Endothelial cell of umbilical vein (primary cell): ENCODE results near the gene ESYT3. TPM values are rescaled to one million over a fixed set of nuclear protein-coding genes. Genes with fewer than 3 reads are reported as not detected.

Source experiments
- BruUV-seq: library from RNA; stranded (reverse); fragments of 400-500 nt; replicated peaks from 2 replicates; lab custom pipeline; 2021; lab: Mats Ljungman, UMichigan
- CTCF ChIA-PET: fragments of 300-600, 350-600 bp; sonication (Branson Sonifier 250); formaldehyde crosslinking; loops from one replicate; lab custom pipeline; 2021; ENCODE audit warnings: antibody characterized with exemption, inconsistent platforms; lab: Charles Lee
- POLR2A ChIA-PET: fragments of 300-600, 350-600 bp; sonication (Branson Sonifier 250); formaldehyde crosslinking; loops from one replicate; lab custom pipeline; 2021; ENCODE audit warnings: antibody characterized with exemption, inconsistent platforms; lab: Charles Lee
- DNase-seq: peaks from one replicate; pipeline ENCODE4 v3.0.0-alpha.2; 2011; ENCODE audit warnings: low read depth, low spot score
- FAIRE-seq: peaks from 2 replicates; lab custom pipeline; 2011; peaks lifted over from hg19 to GRCh38; lab: Jason Lieb, UNC
- H2AFZ ChIP-seq: 2 replicates; pipeline ENCODE4 v1.6.0; 2012; ENCODE audit warnings: low read depth, low read length, control low read depth, inconsistent platforms
- H3K27ac ChIP-seq: 2 replicates; pipeline ENCODE4 v1.5.1; 2011; ENCODE audit warnings: low read depth, mild to moderate bottlenecking, control low read depth, low read length, moderate library complexity; ENCODE audit not compliant: insufficient read depth
- H3K27me3 ChIP-seq, 2 experiments: 2 replicates each; pipeline versions ENCODE4 v1.6.0 to v1.6.1; 2011; ENCODE audit warnings: low read length in 2 of 2, mixed read lengths in 1 of 2; ENCODE audit not compliant: control insufficient read depth in 2 of 2, insufficient read depth in 2 of 2
- H3K36me3 ChIP-seq, 2 experiments: 2 replicates in 1 of 2; 3 replicates in 1 of 2; pipeline ENCODE4 v1.5.1; 2011; ENCODE audit warnings: low read length in 2 of 2, mild to moderate bottlenecking in 1 of 2, moderate library complexity in 1 of 2; ENCODE audit not compliant: control insufficient read depth in 2 of 2, insufficient read depth in 2 of 2; ENCODE audit errors: extremely low read depth in 1 of 2
- H3K4me1 ChIP-seq: 3 replicates; pipeline ENCODE4 v1.5.1; 2011; ENCODE audit warnings: mild to moderate bottlenecking, low read length; ENCODE audit not compliant: control insufficient read depth, insufficient read depth; ENCODE audit errors: extremely low read depth
- H3K4me2 ChIP-seq: 2 replicates; pipeline ENCODE4 v1.6.1; 2011; ENCODE audit warnings: low read length, control low read depth, mixed read lengths; ENCODE audit not compliant: insufficient read depth
- H3K4me3 ChIP-seq, 3 experiments: fragments of 200-600 bp in 1 of 3; sonication (generic), shearing (Covaris generic) in 1 of 3; replicated peaks in 1 of 3; 2 replicates each; pipeline ENCODE4 v1.5.1; 2011 to 2016; ENCODE audit warnings: control low read depth in 3 of 3, low read length in 3 of 3, mild to moderate bottlenecking in 2 of 3, inconsistent platforms in 1 of 3, low read depth in 1 of 3, moderate library complexity in 1 of 3; ENCODE audit not compliant: insufficient read depth in 1 of 3
- H3K79me2 ChIP-seq: 2 replicates; pipeline ENCODE4 v1.6.0; 2012; ENCODE audit warnings: low read length, inconsistent platforms; ENCODE audit not compliant: control insufficient read depth, insufficient read depth
- H3K9ac ChIP-seq: replicated peaks from 2 replicates; pipeline ENCODE3; 2011; ENCODE audit warnings: low read length, control low read depth; ENCODE audit not compliant: insufficient read depth; ENCODE audit errors: extremely low read depth
- H3K9me1 ChIP-seq: replicated peaks from 3 replicates; pipeline ENCODE4 v1.6.0; 2011; ENCODE audit warnings: mild to moderate bottlenecking, low read length; ENCODE audit not compliant: control insufficient read depth, insufficient read depth; ENCODE audit errors: extremely low read depth
- H3K9me3 ChIP-seq: replicated peaks from 2 replicates; pipeline ENCODE4 v1.5.1; 2012; ENCODE audit warnings: low read length, inconsistent platforms; ENCODE audit not compliant: control insufficient read depth, insufficient read depth
- H4K20me1 ChIP-seq: replicated peaks from 2 replicates; pipeline ENCODE3; 2011; ENCODE audit warnings: mild to moderate bottlenecking, low read length; ENCODE audit not compliant: control insufficient read depth, insufficient read depth; ENCODE audit errors: extremely low read depth
- CTCF ChIP-seq, 2 donors: IDR thresholded peaks; 1 replicate in 1 of 2; 2 replicates in 1 of 2; pipeline ENCODE4 v1.5.1; 2011; ENCODE audit warnings: low read length in 2 of 2, mild to moderate bottlenecking in 2 of 2, moderate library complexity in 2 of 2, control low read depth in 1 of 2, inconsistent platforms in 1 of 2, low read depth in 1 of 2; ENCODE audit not compliant: insufficient read depth in 1 of 2; ENCODE audit errors: extremely low read depth in 1 of 2
- EZH2 ChIP-seq: IDR thresholded peaks from 2 replicates; pipeline ENCODE4 v1.6.1; 2012; ENCODE audit warnings: borderline replicate concordance, low read depth, mild to moderate bottlenecking, moderate library complexity, low read length, inconsistent platforms; ENCODE audit not compliant: severe bottlenecking
- FOS ChIP-seq: IDR thresholded peaks from 2 replicates; pipeline ENCODE4 v1.6.1; 2011; ENCODE audit warnings: mild to moderate bottlenecking, low read length, moderate library complexity, borderline replicate concordance; ENCODE audit not compliant: insufficient read depth
- GATA2 ChIP-seq: IDR thresholded peaks from 2 replicates; pipeline ENCODE4 v1.7.0; 2011; ENCODE audit warnings: low read depth, mild to moderate bottlenecking, moderate library complexity, mixed read lengths, low read length; ENCODE audit not compliant: insufficient read length, insufficient read depth
- JUN ChIP-seq: IDR thresholded peaks from 2 replicates; pipeline ENCODE4 v1.6.1; 2011; ENCODE audit warnings: borderline replicate concordance, low read depth; ENCODE audit not compliant: insufficient read length, insufficient read depth
- MAX ChIP-seq: IDR thresholded peaks from 2 replicates; pipeline ENCODE4 v1.6.1; 2011; ENCODE audit not compliant: insufficient read depth, insufficient read length
- MYC ChIP-seq: IDR thresholded peaks from one replicate; pipeline ENCODE4 v1.6.1; 2011; ENCODE audit warnings: mild to moderate bottlenecking, low read depth, low read length
- POLR2A ChIP-seq: IDR thresholded peaks from 2 replicates; pipeline ENCODE4 v1.6.1; 2012; ENCODE audit warnings: low read depth, mild to moderate bottlenecking, control low read depth, low read length
- POLR2AphosphoS5 ChIP-seq: IDR thresholded peaks from 2 replicates; pipeline ENCODE4 v1.6.1; 2012; ENCODE audit warnings: low read depth, mild to moderate bottlenecking, control low read depth, low read length, moderate library complexity; ENCODE audit not compliant: insufficient read depth
- dilution Hi-C: fragments of 300-500 bp; cut with MboI; formaldehyde crosslinking; loops from one replicate; pipeline ENCODE4 v1.15.0; 2019; ENCODE audit warnings: low sequenced_read_pairs; ENCODE audit not compliant: extremely low pct_ligation_motif_present
- intact Hi-C: fragments of 100-400 bp; cut with micrococcal nuclease; formaldehyde crosslinking; loops from one replicate; pipeline ENCODE4 v1.10.0; 2022
- polyA plus RNA-seq, 4 experiments: library from polyadenylated mRNA; depleted of rRNA in 3 of 4; stranded (reverse) in 3 of 4; unstranded in 1 of 4; fragments of >200 nt; gene quantifications; 2 replicates each; pipeline versions ENCODE4 v1.2.1 to v1.2.3, GENCODE V29; 2011 to 2012; ENCODE audit warnings: missing spikeins in 1 of 4
- total RNA-seq: library from RNA; stranded (reverse); gene quantifications from 2 replicates; pipeline ENCODE4 v1.2.3, GENCODE V29; 2021

The ESYT3 gene
- total and polyA plus RNA-seq, 2 donors (not counting 3 experiments of a cell fraction or from before 2014, with no cell fraction given) = not detected

DNA sequence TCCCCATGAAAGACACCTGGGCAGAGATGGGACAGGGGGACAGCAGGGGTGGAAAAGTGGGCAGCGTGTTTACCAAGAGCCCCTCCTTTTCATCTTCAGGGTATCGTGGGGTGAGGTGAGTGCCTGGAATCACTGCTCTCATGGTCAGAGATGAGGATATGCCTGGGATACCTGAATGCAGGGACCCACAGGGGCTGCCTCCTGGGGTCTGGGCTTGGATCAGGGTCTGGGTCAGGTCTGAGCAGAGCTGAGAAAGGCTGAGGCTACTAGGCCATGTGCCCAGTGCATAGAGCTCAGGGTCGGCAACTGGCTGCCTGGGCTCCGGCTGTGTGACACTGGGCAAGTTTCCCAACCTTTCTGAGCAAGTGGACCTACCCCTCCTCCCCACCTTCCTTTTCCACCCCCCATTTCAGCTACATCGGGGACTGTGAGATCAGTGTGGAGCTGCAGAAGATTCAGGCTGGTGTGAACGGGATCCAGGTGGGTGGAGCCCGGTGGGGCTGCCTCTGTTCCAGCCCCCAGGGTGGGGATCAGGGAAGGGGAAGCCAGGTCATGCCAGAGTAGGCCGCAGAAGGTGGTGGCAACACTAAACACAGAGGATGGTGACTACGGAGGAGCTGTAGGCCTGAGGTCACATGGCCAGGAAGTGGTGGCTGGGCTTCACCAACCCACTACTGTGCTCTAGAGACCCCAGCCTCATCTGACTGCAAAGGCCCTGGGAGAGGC is 24.5 kb downstream of the ESYT3 start:
- Histone ChIP-seq H3K9ac (no peak overlapping the region), H3K9me3 (no peaks in the 10 kb centered on the region), H3K4me2 (no peak overlapping the region), H3K36me3 (no peaks in the 10 kb centered on the region), H4K20me1 (no peaks in the 10 kb centered on the region), H3K4me1 (no peaks in the 10 kb centered on the region), H3K79me2 (no peaks in the 10 kb centered on the region), H3K4me3 (no peak overlapping the region), H3K27me3 (no peaks in the 10 kb centered on the region), H2AFZ (no peak overlapping the region), H3K9me1 (no peaks in the 10 kb centered on the region), H3K27ac (no peak overlapping the region)
- no TSS peak for BruUV-seq
- no peak for DNase-seq
- ChIA-PET POLR2A (no interaction called here), CTCF (interaction anchor here (2.9 kb wide), 1 partner anchor 20 kb away, joined by 11 read pairs; no protein-coding TSS in a partner anchor)
- FAIRE-seq = no peak
- intact Hi-C loops = no loop called here
- TF ChIP-seq JUN = no peak
- no peak for TF ChIP-seq POLR2AphosphoS5
- TF ChIP-seq FOS = no peak
- no peak for TF ChIP-seq MAX
- no peak for TF ChIP-seq MYC
- no peak for TF ChIP-seq POLR2A
- TF ChIP-seq CTCF (IDR thresholded peaks at IDR 0.05; ENCODE audit: extremely low read depth in 1 of 2, insufficient read depth in 1 of 2, low read depth in 1 of 2, low read length in 2 of 2) = no peak
- TF ChIP-seq GATA2 = no peak
- TF ChIP-seq EZH2 = no peak
- dilution Hi-C loops = no loop called here
